Neutrophil (primary cell): ENCODE measurements around the gene ATP9A.
"Not testable (repeated sequence)": the region's sequence is repeated elsewhere in the genome, so short reads cannot be mapped to it uniquely, and the experiment has no call there.

ENCODE experiments used
- H3K27ac ChIP-seq: fragments of 200-600 bp; sonication (generic); 2 replicates; pipeline ENCODE4 v1.5.1; 2016; ENCODE audit warnings: mild to moderate bottlenecking, moderate library complexity
- H3K27me3 ChIP-seq: fragments of 200-600 bp; sonication (generic); 2 replicates; pipeline ENCODE4 v1.6.0; 2016; ENCODE audit warnings: mild to moderate bottlenecking
- H3K36me3 ChIP-seq: fragments of 200-600 bp; sonication (generic); 2 replicates; pipeline ENCODE4 v1.5.1; 2017
- H3K4me1 ChIP-seq, 2 experiments: fragments of 200-600 bp in 1 of 2; sonication (generic) in 1 of 2; 1 replicate in 1 of 2; 2 replicates in 1 of 2; pipeline versions ENCODE4 v1.5.1 to v1.6.1; 2013 to 2016; ENCODE audit warnings: low read depth in 1 of 2, low read length in 1 of 2, mild to moderate bottlenecking in 1 of 2, moderate library complexity in 1 of 2; ENCODE audit not compliant: control insufficient read depth in 1 of 2, insufficient read depth in 1 of 2
- H3K4me3 ChIP-seq, 2 experiments: fragments of 200-600 bp in 1 of 2; sonication (generic) in 1 of 2; 1 replicate in 1 of 2; 2 replicates in 1 of 2; pipeline ENCODE4 v1.5.1; 2013 to 2016; ENCODE audit warnings: low read depth in 1 of 2, low read length in 1 of 2, mild to moderate bottlenecking in 1 of 2, moderate library complexity in 1 of 2
- H3K9me3 ChIP-seq: fragments of 200-600 bp; sonication (generic); 2 replicates; pipeline ENCODE4 v1.5.1; 2016
- TF ChIP-seq, protein P1 (sequence below): fragments of 200-600 bp; sonication (generic); IDR thresholded peaks from 2 replicates; pipeline ENCODE4 v1.5.1; 2016; ENCODE audit warnings: antibody characterized with exemption

Gene ATP9A

DNA sequence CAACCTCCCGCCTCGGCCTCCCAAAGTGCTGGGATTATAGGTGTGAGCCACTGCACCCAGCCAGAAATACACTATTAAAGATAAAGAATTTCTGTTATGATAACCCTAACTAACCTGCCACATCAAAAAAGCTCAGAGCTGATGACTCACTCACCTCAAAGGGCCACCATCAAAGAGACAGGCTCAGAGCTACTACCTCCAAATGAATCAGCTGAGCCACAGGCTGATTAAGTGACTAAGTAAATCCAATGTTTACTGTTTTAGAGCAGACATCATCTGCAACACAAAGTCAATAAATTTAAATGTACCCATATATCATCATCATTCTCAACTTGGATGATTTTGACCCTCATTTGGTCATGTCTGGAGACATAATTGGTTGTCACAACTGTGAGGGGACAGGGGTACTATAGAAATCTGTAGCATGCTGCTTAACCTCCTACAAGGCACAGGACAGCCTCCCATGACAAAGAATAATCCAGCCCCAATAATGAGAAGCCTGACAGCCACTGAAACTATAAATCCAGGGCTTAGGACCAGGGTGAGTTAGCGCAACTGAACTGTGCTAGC, 106.5 kb downstream of the ATP9A start:
- TF ChIP-seq, protein P1, sequence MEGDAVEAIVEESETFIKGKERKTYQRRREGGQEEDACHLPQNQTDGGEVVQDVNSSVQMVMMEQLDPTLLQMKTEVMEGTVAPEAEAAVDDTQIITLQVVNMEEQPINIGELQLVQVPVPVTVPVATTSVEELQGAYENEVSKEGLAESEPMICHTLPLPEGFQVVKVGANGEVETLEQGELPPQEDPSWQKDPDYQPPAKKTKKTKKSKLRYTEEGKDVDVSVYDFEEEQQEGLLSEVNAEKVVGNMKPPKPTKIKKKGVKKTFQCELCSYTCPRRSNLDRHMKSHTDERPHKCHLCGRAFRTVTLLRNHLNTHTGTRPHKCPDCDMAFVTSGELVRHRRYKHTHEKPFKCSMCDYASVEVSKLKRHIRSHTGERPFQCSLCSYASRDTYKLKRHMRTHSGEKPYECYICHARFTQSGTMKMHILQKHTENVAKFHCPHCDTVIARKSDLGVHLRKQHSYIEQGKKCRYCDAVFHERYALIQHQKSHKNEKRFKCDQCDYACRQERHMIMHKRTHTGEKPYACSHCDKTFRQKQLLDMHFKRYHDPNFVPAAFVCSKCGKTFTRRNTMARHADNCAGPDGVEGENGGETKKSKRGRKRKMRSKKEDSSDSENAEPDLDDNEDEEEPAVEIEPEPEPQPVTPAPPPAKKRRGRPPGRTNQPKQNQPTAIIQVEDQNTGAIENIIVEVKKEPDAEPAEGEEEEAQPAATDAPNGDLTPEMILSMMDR = no peak
- no peak overlapping the region for H3K27ac ChIP-seq
- no peaks in the 10 kb centered on the region for H3K9me3 ChIP-seq

GRCh38 chr20:51660672-51661608, 107.2 kb downstream of the ATP9A start:
- no peak overlapping the region for H3K4me3 ChIP-seq
- no peaks in the 10 kb centered on the region for H3K27me3 ChIP-seq
- H3K9me3 ChIP-seq = no peaks in the 10 kb centered on the region
- H3K27ac ChIP-seq = no peak overlapping the region
- peaks cover 3 to 7% of the 10 kb centered on the region in 2 experiments for H3K4me1 ChIP-seq
- TF ChIP-seq, protein P1 = no peak
- no peaks in the 10 kb centered on the region for H3K36me3 ChIP-seq

More for the DNA sequence above, 106.5 kb downstream of the ATP9A start:
- Histone ChIP-seq H3K4me1 (peaks cover 3 to 7% of the 10 kb centered on the region in 2 experiments), H3K4me3 (no peak overlapping the region), H3K36me3 (no peaks in the 10 kb centered on the region), H3K27me3 (no peaks in the 10 kb centered on the region)

DNA sequence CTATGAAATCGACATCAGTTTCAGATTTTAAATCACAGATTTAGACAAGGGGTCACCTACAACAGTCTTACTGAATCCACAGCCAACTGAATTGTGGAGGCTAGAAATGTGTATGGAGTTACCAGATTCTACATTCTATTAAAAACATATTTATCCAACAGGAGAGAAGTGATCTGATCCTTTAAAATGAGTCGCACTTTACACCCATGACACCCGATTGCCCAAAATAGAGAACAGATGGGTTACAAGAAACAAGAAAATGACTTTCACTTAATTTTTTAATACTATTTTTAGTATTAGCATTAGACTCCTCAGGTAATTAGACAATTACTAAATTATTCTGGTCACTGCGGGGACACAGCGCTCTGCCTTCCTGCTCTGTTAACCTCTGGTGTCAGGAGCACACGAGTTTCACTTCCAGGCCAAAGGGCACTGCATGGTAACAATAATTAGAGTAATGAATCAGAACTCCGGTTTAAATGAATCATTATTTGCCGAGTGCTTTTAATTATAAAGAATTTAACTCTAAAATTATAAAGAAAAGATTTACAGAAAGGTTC, 108.6 kb downstream of the ATP9A start:
- no peaks in the 10 kb centered on the region for H3K36me3 ChIP-seq
- TF ChIP-seq, protein P1 = no peak
- H3K27ac ChIP-seq = no peak overlapping the region
- no peaks in the 10 kb centered on the region for H3K9me3 ChIP-seq
- no peaks in the 10 kb centered on the region for H3K27me3 ChIP-seq
- peaks cover 3 to 7% of the 10 kb centered on the region in 2 experiments for H3K4me1 ChIP-seq
- no peak overlapping the region for H3K4me3 ChIP-seq

DNA sequence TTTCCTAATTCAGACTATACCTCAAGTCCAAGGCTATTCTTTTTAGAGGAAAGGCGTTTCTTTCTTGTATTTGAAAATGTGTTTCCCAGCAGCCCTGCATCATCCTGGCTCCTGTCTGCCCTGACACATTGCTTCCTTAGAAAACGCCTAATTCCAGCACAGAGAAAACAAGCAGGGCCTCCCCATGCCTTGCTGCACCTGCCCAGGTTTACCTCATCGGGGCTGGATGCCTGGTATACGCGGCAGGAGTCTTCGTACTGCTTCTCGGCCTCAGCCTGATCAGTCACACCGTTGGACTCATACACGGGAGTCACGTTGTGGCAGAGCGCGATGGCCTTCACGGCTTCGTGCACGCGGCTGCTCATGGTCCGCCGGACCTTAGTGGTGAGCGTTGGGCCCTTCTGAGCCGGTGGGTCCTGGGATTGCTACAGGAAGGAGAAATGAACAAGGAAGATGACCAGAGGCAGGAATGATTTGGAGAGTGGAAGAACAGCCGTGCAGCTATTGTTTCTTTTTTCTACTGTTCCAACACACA, 111.4 kb downstream of the ATP9A start:
- Histone ChIP-seq H3K9me3 (no peaks in the 10 kb centered on the region), H3K27ac (no peak overlapping the region), H3K36me3 (no peaks in the 10 kb centered on the region), H3K4me3 (no peak overlapping the region), H3K27me3 (no peaks in the 10 kb centered on the region), H3K4me1 (peaks cover 7 to 8% of the 10 kb centered on the region in 2 experiments)
- TF ChIP-seq, protein P1 = no peak

DNA sequence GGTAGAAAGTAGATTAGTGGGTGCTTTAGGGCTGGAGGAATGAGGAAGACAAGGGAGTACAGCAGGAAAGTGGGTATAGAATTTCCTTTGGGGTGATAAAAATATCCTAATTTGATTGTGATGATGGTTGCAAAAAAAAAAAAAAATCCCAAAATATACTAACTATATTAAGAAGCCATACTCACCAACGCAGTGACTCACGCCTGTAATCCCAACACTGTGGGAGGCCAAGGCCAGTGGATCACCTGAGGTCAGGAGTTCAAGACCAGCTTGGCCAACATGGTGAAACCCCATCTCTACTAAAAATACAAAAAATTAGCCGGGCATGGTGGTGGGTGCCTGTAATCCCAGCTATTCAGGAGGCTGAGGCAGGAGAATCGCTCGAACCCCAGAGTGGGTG, 112.1 kb downstream of the ATP9A start:
- H3K4me3 ChIP-seq, H3K36me3 ChIP-seq, H3K27me3 ChIP-seq, H3K27ac ChIP-seq, H3K9me3 ChIP-seq: not testable (repeated sequence)
- H3K4me1 ChIP-seq = peaks cover 12 to 14% of the 10 kb centered on the region in 2 experiments
